Measurements from ENCODE around the gene LIX1.
A peak's percentile ranks its signal among the peaks of the same experiment; 100 is the strongest.

The LIX1 gene

DNA sequence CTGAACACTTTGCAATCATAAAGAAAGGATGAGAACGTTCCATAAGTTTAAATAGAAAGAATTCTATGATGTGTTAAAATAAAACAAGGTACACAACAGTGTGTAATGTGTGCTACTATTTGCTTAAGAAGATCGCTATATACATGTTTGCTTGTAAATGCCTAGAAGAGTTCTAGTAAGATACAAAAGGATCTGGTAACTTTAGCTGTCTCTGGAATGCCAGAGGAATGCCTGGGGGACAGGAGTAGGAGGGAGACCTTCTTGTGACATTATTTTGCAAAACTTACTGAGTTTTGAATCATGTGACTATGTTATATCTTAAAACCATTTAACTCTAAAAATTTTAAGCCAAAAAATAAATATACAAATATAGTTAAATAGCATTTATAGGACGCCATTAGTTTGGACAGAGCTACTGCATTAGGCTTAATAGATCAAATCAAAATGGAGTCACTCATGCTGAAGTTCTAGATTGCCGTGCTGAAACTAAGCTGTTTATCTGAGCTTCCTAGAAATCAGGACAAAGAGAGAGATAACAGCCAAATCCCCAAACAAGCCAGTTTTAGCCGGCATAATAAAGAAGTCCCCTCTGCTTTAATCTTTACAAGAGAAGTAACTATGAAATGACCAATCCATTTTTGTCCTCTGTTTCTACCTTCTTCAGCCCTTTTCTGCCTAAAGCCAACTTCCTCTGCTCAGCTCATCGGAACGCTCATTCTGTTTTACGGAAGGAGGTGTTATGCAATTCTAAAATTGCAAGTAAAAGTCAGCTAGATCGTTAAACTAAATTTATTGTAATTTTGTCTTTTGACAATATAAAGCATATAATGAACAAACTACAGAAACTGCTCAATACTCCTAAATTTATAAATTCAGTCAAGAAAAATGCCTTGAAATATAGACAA, 44.8 kb downstream of the LIX1 start:
- TF ChIP-seq POLR2AphosphoS5 (IDR thresholded peaks at IDR 0.05; ENCODE audit: low read depth, low read length) (no peak), SPI1 (IDR thresholded peaks at IDR 0.05; ENCODE audit: low read depth, low read length) (no peak), POLR2A (IDR thresholded peaks at IDR 0.05; ENCODE audit: low read depth, low read length) (no peak)
- FAIRE-seq (peak; percentile 16), DNase-seq (ENCODE audit: insufficient read length, low spot score) (no peak)

DNA sequence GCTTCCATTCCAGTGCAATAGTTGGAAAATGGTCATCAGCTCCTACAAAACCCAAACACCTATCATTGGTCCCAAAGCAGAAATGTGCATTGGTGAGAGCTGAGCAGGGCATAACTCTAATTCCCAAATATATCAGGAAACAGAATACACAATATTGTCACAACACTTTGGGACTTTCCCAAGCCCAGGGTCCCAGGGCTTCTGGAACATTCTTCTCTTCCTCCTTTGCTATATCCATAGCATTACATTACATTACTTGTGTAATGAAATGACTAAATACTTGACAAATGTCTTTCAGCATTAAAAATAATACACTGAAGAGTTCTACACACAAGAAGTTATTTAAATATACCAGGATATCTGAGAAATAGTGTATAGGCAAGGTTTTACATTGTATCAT, 45.6 kb downstream of the LIX1 start:
- FAIRE-seq (no peak), DNase-seq (ENCODE audit: insufficient read length, low spot score) (no peak)
- TF ChIP-seq TAF1 (IDR thresholded peaks at IDR 0.05; ENCODE audit: low read depth, low read length) = no peak
- no peak for TF ChIP-seq POU2F2 (IDR thresholded peaks at IDR 0.05; ENCODE audit: low read depth, low read length)
- TF ChIP-seq POLR2A (IDR thresholded peaks at IDR 0.05; ENCODE audit: low read depth, low read length) = no peak
- no peak for TF ChIP-seq SPI1 (IDR thresholded peaks at IDR 0.05; ENCODE audit: low read depth, low read length)
- TF ChIP-seq POLR2AphosphoS5 (IDR thresholded peaks at IDR 0.05; ENCODE audit: low read depth, low read length) = no peak
- no peak for TF ChIP-seq PAX5 (IDR thresholded peaks at IDR 0.05; ENCODE audit: insufficient read depth, low read length, severe bottlenecking)

DNA sequence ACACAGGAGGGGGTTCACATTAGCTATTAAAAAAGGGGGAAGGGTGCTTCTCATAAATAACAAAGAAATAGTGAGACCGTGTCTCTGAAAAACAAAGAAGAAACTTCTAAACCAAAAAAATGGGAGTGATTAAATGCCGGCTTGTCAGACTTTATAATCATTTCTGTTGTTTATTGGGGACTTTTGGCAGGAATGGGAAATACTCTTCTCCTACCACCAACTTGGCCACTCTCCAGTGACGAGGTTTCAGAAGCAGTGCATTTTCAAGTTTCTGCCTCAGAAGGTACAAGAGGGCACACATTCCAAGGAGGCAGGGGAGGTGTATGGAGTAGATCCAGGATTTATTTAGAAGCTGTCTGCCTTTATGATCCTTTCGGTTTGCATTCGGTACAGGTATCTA, 46.2 kb downstream of the LIX1 start:
- no peak for DNase-seq (ENCODE audit: insufficient read length, low spot score)
- FAIRE-seq = peak; percentile 48
- TF ChIP-seq POLR2AphosphoS5 (IDR thresholded peaks at IDR 0.05; ENCODE audit: low read depth, low read length) = no peak
- TF ChIP-seq POU2F2 (IDR thresholded peaks at IDR 0.05; ENCODE audit: low read depth, low read length) = no peak
- TF ChIP-seq PAX5 (IDR thresholded peaks at IDR 0.05; ENCODE audit: insufficient read depth, low read length, severe bottlenecking) = no peak
- no peak for TF ChIP-seq POLR2A (IDR thresholded peaks at IDR 0.05; ENCODE audit: low read depth, low read length)
- no peak for TF ChIP-seq TAF1 (IDR thresholded peaks at IDR 0.05; ENCODE audit: low read depth, low read length)
- no peak for TF ChIP-seq SPI1 (IDR thresholded peaks at IDR 0.05; ENCODE audit: low read depth, low read length)

DNA sequence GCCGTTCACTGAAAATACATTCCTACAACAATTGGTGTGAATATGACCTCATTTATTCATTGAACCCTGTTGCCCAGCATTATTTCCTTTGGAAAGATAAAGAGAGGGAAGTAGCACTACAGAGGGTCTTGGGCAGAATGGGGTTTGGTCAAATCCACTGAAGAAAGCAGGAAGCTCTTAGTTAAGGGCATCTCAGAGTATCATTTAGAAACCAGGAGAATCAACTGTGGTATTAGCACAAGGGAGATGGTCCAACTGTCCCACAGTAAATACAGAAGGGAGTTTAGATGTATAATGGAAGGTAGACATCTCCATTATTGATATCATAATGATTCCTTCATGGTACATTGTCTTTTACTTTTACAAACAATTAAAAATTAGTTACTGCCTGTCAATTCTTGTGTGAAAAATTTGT, 47.1 kb downstream of the LIX1 start:
- no peak for TF ChIP-seq SPI1 (IDR thresholded peaks at IDR 0.05; ENCODE audit: low read depth, low read length)
- TF ChIP-seq TAF1 (IDR thresholded peaks at IDR 0.05; ENCODE audit: low read depth, low read length) = no peak
- no peak for TF ChIP-seq POLR2AphosphoS5 (IDR thresholded peaks at IDR 0.05; ENCODE audit: low read depth, low read length)
- TF ChIP-seq POU2F2 (IDR thresholded peaks at IDR 0.05; ENCODE audit: low read depth, low read length) = no peak
- no peak for TF ChIP-seq PAX5 (IDR thresholded peaks at IDR 0.05; ENCODE audit: insufficient read depth, low read length, severe bottlenecking)
- TF ChIP-seq POLR2A (IDR thresholded peaks at IDR 0.05; ENCODE audit: low read depth, low read length) = no peak
- no peak for DNase-seq (ENCODE audit: insufficient read length, low spot score)
- FAIRE-seq = no peak

DNA sequence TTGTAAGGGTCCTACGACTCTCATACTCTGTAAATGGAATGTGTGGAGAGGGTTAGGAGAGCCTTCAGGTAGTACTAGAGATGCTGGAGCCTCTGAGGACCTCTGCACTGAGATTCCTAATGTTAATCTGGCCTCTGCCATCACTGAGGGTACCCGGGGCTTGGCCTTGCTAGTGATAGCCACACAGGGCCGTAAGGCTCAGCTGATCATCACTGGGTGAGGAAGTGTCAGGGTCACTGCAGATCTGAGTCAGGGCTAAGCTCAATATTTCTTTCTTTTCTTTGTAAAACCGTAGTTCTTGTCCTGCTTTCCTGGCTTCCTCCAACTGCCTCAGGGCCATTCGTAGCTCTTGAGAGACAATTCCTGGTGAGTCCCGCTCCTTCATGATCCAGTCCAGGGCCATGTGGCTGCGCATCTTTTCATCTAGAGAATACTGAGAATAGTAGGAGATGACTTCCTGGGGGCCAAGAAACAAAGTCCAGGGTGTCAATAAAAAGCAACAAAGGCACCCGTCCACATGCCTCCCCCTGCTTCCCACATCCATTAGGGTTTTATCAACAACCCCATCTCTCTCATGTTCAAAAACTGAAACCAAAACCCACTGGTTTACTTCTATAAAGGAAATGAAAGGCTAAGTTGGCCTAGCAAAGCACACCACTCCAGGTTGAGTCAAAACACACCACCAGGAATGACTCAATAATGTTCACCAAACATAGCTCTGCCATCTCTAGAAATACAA, 47.7 kb downstream of the LIX1 start:
- TF ChIP-seq POLR2A (IDR thresholded peaks at IDR 0.05; ENCODE audit: low read depth, low read length) (no peak), SPI1 (IDR thresholded peaks at IDR 0.05; ENCODE audit: low read depth, low read length) (peak; percentile 60)
- FAIRE-seq (peak; percentile 99), DNase-seq (ENCODE audit: insufficient read length, low spot score) (peak; percentile 30)

DNA sequence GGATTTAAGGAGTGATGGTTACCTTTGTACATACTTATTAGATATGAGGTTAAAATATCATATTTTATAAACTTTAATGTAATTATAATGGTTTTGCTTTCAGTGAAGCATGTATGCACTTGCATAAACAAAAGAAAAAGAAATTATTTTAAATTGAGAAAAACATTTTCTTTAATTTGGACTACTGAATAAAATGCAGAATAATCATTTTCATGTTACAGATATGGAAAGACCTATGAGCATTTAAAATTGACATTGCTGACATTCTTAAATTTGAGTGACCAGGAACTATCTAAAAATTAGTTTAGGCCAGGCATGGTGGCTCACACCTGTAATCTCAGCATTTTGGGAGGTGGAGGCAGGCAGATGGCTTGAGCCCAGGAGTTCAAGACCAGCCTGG, 49.2 kb downstream of the LIX1 start:
- FAIRE-seq (no peak), DNase-seq (ENCODE audit: insufficient read length, low spot score) (no peak)
- TF ChIP-seq SPI1 (IDR thresholded peaks at IDR 0.05; ENCODE audit: low read depth, low read length) (no peak), PAX5 (IDR thresholded peaks at IDR 0.05; ENCODE audit: insufficient read depth, low read length, severe bottlenecking) (no peak), POLR2A (IDR thresholded peaks at IDR 0.05; ENCODE audit: low read depth, low read length) (no peak), POU2F2 (IDR thresholded peaks at IDR 0.05; ENCODE audit: low read depth, low read length) (no peak), TAF1 (IDR thresholded peaks at IDR 0.05; ENCODE audit: low read depth, low read length) (no peak), POLR2AphosphoS5 (IDR thresholded peaks at IDR 0.05; ENCODE audit: low read depth, low read length) (no peak)

DNA sequence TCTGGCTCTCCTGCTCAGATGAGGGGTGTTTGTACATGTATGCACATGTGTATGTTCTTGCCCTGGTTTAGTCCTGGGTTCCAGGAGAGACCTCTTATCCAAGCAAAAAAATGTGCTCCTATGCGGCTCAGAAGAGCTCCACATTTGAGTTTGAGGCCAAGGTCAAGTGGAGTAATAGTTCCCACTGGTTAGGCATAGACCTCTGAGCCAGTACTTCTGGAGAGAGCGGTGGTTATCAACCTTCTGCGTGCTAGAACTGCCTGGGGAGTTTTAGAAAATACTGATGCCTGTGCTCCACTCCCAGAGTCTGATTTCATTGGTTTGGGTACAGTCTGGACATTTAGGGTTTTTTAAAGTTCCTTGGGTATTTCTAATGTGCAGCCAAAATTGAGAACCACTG, 51.5 kb downstream of the LIX1 start:
- FAIRE-seq = no peak
- no peak for DNase-seq (ENCODE audit: insufficient read length, low spot score)
- no peak for TF ChIP-seq TAF1 (IDR thresholded peaks at IDR 0.05; ENCODE audit: low read depth, low read length)
- TF ChIP-seq POLR2A (IDR thresholded peaks at IDR 0.05; ENCODE audit: low read depth, low read length) = no peak
- TF ChIP-seq POU2F2 (IDR thresholded peaks at IDR 0.05; ENCODE audit: low read depth, low read length) = no peak
- no peak for TF ChIP-seq SPI1 (IDR thresholded peaks at IDR 0.05; ENCODE audit: low read depth, low read length)
- TF ChIP-seq POLR2AphosphoS5 (IDR thresholded peaks at IDR 0.05; ENCODE audit: low read depth, low read length) = no peak
- TF ChIP-seq PAX5 (IDR thresholded peaks at IDR 0.05; ENCODE audit: insufficient read depth, low read length, severe bottlenecking) = no peak

DNA sequence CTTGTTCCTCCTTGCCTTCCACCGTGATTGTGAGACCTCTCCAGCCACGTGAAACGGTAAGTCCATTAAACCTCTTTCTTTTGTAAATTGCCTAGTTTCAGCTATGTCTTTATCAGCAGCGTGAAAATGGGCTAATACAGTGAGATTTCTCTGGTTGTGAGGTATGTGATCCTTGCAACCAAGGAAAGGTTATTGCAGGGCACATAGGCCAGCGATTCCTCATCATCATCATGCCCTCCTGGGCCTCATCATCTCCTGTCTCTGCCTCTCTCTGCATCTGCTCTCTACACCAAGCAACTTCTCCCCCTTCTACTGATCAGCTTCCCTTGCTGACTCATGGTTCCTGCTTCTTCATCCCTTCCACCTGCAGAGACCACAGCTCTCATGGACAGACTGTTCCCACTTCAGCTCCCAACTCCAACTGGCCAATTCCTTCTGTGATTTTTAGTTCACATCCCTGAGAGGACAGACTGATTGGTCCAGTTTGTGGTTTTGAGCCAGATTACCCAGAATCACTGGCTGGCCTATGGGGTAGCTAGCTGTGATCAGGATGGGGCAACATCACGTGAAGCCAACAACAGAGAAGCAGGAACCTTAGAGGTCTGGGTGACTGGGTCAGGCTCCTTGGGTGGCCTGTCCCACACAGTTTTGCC, 53.1 kb downstream of the LIX1 start:
- DNase-seq (ENCODE audit: insufficient read length, low spot score) = no peak
- FAIRE-seq = peak; percentile 13
- TF ChIP-seq PAX5 (IDR thresholded peaks at IDR 0.05; ENCODE audit: insufficient read depth, low read length, severe bottlenecking) (no peak), TAF1 (IDR thresholded peaks at IDR 0.05; ENCODE audit: low read depth, low read length) (no peak), POLR2AphosphoS5 (IDR thresholded peaks at IDR 0.05; ENCODE audit: low read depth, low read length) (no peak), POLR2A (IDR thresholded peaks at IDR 0.05; ENCODE audit: low read depth, low read length) (no peak), SPI1 (IDR thresholded peaks at IDR 0.05; ENCODE audit: low read depth, low read length) (no peak), POU2F2 (IDR thresholded peaks at IDR 0.05; ENCODE audit: low read depth, low read length) (no peak)

DNA sequence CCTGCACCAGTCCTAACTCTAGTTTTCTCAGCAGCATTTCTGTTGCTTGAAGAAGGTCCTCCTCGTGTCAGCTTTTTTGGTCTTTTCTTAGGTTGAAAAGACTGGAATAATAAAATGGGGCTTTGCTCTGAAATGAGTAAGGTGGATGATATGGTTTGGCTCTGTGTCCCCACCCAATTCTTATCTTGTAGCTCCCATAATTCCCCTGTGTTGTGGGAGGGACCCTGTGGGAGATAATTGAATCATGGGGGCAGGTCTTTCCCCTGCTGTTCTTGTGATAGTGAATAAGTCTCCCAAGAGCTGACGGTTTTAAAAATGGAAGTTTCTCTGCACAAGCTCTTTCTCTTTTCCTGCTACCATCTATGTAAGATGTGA, 53.6 kb downstream of the LIX1 start:
- DNase-seq (ENCODE audit: insufficient read length, low spot score) = no peak
- no peak for FAIRE-seq
- TF ChIP-seq POLR2AphosphoS5 (IDR thresholded peaks at IDR 0.05; ENCODE audit: low read depth, low read length) (no peak), PAX5 (IDR thresholded peaks at IDR 0.05; ENCODE audit: insufficient read depth, low read length, severe bottlenecking) (no peak), POU2F2 (IDR thresholded peaks at IDR 0.05; ENCODE audit: low read depth, low read length) (no peak), TAF1 (IDR thresholded peaks at IDR 0.05; ENCODE audit: low read depth, low read length) (no peak), POLR2A (IDR thresholded peaks at IDR 0.05; ENCODE audit: low read depth, low read length) (no peak), SPI1 (IDR thresholded peaks at IDR 0.05; ENCODE audit: low read depth, low read length) (no peak)

Measured in GM12891 (cell line).